C4-2B (cell line): ENCODE results near the gene ZC2HC1C.

ENCODE experiments used
- ZFX ChIP-seq: fragments of 450-650 bp; IDR thresholded peaks from 2 replicates; pipeline ENCODE4 v1.6.1; 2017
- TF ChIP-seq, protein P1 (sequence below): fragments of 450-650 bp; conservative IDR thresholded peaks from 2 replicates; pipeline ENCODE4 v1.5.1; 2017; ENCODE audit warnings: mild to moderate bottlenecking

DNA sequence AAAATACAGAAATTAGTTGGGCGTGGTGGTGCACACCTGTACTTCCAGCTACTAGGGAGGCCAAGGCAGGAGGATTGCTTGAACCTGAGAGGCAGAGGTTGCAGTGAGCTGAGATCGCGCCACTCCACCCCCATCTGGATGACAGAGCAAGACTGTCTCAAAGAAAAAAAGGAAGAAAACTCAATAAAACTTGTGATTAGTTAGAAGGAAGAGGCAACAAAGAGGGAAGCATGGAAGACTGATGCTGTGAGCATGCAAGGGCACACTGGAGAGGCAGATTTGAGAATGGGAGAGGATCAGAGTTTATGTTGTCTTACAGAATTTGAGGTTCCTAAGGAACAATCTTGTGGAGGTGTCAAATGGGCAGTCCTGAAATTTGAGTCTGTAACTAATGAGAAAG, 2.8 kb upstream of the ZC2HC1C start:
- TF ChIP-seq, protein P1, sequence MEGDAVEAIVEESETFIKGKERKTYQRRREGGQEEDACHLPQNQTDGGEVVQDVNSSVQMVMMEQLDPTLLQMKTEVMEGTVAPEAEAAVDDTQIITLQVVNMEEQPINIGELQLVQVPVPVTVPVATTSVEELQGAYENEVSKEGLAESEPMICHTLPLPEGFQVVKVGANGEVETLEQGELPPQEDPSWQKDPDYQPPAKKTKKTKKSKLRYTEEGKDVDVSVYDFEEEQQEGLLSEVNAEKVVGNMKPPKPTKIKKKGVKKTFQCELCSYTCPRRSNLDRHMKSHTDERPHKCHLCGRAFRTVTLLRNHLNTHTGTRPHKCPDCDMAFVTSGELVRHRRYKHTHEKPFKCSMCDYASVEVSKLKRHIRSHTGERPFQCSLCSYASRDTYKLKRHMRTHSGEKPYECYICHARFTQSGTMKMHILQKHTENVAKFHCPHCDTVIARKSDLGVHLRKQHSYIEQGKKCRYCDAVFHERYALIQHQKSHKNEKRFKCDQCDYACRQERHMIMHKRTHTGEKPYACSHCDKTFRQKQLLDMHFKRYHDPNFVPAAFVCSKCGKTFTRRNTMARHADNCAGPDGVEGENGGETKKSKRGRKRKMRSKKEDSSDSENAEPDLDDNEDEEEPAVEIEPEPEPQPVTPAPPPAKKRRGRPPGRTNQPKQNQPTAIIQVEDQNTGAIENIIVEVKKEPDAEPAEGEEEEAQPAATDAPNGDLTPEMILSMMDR = no peak
- no peak for TF ChIP-seq ZFX
